Adrenal gland (tissue), 5 donors: ENCODE measurements around the gene SLC35E2B.

Experiments
- CTCF ChIP-seq, 6 experiments: fragments of 450-650 bp in 4 of 6; fragments of 200-600 bp in 2 of 6; sonication (generic) in 1 of 6; IDR thresholded peaks; 1 replicate in 5 of 6; 2 replicates in 1 of 6; pipeline versions ENCODE4 v1.5.1 to v1.8.0; 2016 to 2021; ENCODE audit warnings: antibody characterized with exemption in 6 of 6, mild to moderate bottlenecking in 2 of 6, moderate library complexity in 1 of 6
- POLR2A ChIP-seq, 2 donors: fragments of 450-650 bp; IDR thresholded peaks; one replicate each; pipeline ENCODE4 v1.6.1; 2017; ENCODE audit warnings: antibody characterized with exemption in 2 of 2, mild to moderate bottlenecking in 2 of 2, moderate library complexity in 1 of 2
- donor health status: DM: no; HTN: no; CAD: no.

- no peak for TF ChIP-seq CTCF (IDR thresholded peaks at IDR 0.05)
- TF ChIP-seq POLR2A (IDR thresholded peaks at IDR 0.05) = no peak
These were observed 28.6 kb upstream of the SLC35E2B start for GRCh38 chr1:1721201-1721600.
